Sigmoid colon (tissue), 4 donors: ENCODE data around the gene CLDN2.

ENCODE experiments used
- EP300 ChIP-seq, 4 donors: sonication (generic); formaldehyde crosslinking; IDR thresholded peaks; one replicate each; pipeline ENCODE4 v1.6.1; 2017; ENCODE audit warnings: antibody characterized with exemption in 4 of 4
- POLR2A ChIP-seq, 2 donors: fragments of 450-650 bp; IDR thresholded peaks; one replicate each; pipeline ENCODE4 v1.6.1; 2016; ENCODE audit warnings: antibody characterized with exemption in 2 of 2, mild to moderate bottlenecking in 2 of 2, moderate library complexity in 2 of 2
- POLR2AphosphoS5 ChIP-seq, 4 donors: sonication (generic); formaldehyde crosslinking; IDR thresholded peaks; one replicate each; pipeline ENCODE4 v1.6.1; 2017; ENCODE audit warnings: antibody characterized with exemption in 4 of 4
- TF ChIP-seq, protein P1 (sequence below), 4 experiments: fragments of 450-650 bp in 3 of 4; fragments of 200-600 bp in 1 of 4; IDR thresholded peaks; one replicate each; pipeline ENCODE4 v1.5.1; 2016 to 2019; ENCODE audit warnings: antibody characterized with exemption in 4 of 4, mild to moderate bottlenecking in 3 of 4, moderate library complexity in 2 of 4

- TF ChIP-seq, protein P1, sequence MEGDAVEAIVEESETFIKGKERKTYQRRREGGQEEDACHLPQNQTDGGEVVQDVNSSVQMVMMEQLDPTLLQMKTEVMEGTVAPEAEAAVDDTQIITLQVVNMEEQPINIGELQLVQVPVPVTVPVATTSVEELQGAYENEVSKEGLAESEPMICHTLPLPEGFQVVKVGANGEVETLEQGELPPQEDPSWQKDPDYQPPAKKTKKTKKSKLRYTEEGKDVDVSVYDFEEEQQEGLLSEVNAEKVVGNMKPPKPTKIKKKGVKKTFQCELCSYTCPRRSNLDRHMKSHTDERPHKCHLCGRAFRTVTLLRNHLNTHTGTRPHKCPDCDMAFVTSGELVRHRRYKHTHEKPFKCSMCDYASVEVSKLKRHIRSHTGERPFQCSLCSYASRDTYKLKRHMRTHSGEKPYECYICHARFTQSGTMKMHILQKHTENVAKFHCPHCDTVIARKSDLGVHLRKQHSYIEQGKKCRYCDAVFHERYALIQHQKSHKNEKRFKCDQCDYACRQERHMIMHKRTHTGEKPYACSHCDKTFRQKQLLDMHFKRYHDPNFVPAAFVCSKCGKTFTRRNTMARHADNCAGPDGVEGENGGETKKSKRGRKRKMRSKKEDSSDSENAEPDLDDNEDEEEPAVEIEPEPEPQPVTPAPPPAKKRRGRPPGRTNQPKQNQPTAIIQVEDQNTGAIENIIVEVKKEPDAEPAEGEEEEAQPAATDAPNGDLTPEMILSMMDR (IDR thresholded peaks at IDR 0.05) = peak in 2 of 4 experiments; percentile 17 to 39
- no peak for TF ChIP-seq POLR2AphosphoS5 (IDR thresholded peaks at IDR 0.05)
- no peak for TF ChIP-seq POLR2A (IDR thresholded peaks at IDR 0.05)
- TF ChIP-seq EP300 (IDR thresholded peaks at IDR 0.05) = no peak
Measured at GRCh38 chrX:106952988-106953387, 32.8 kb downstream of the CLDN2 start.
